ENCODE measurements around the gene PI4KB.
"Not testable (repeated sequence)": the region's sequence is repeated elsewhere in the genome, so short reads cannot be mapped to it uniquely, and the experiment has no call there.

The PI4KB gene

GRCh38 chr1:151277249-151277648, 50.0 kb downstream of the PI4KB start:
- no peaks in the 10 kb centered on the region for H3K9me3 ChIP-seq (ENCODE audit: control insufficient read depth, insufficient read depth, low read length)
- peak overlapping the region; percentile 67 for H3K4me2 ChIP-seq (ENCODE audit: low read length)
- no peak for TF ChIP-seq EZH2phosphoT487 (IDR thresholded peaks at IDR 0.05; ENCODE audit: borderline replicate concordance, low read length)
- TF ChIP-seq CTCF (IDR thresholded peaks at IDR 0.05; ENCODE audit: low read depth, low read length, poor library complexity, severe bottlenecking): no peak
- H3F3A ChIP-seq (ENCODE audit: control insufficient read depth, insufficient read depth): 0 out of 2 replicates have a peak, but pooled peaks cover 6% of the 10 kb centered on the region
- no peaks in the 10 kb centered on the region for H3K9me2 ChIP-seq (replicated peaks; ENCODE audit: control insufficient read depth, low read length)
- no peaks in the 10 kb centered on the region for H4K20me1 ChIP-seq (ENCODE audit: control insufficient read depth, insufficient read depth, low read depth, low read length)
- H3K36me3 ChIP-seq (ENCODE audit: control insufficient read depth, low read length): peaks cover 7% of the 10 kb centered on the region
- H3K4me3 ChIP-seq (ENCODE audit: low read length): peak overlapping the region; percentile 40
- peaks cover 22% of the 10 kb centered on the region for H3K4me1 ChIP-seq (ENCODE audit: control insufficient read depth, low read length)
- H3K27me3 ChIP-seq (ENCODE audit: control insufficient read depth, low read length): no peaks in the 10 kb centered on the region
- peaks cover 4% of the 10 kb centered on the region for H3K79me2 ChIP-seq (ENCODE audit: control insufficient read depth, low read length)
- H3K27ac ChIP-seq (ENCODE audit: low read depth, low read length): peak overlapping the region; percentile 22; the same call in 1 of the 2 replicates

- H3K9me2 ChIP-seq (replicated peaks; ENCODE audit: control insufficient read depth, low read length); H3K79me2 ChIP-seq (ENCODE audit: control insufficient read depth, low read length); H4K20me1 ChIP-seq (ENCODE audit: control insufficient read depth, insufficient read depth, low read depth, low read length); H3K9me3 ChIP-seq (ENCODE audit: control insufficient read depth, insufficient read depth, low read length); H3K36me3 ChIP-seq (ENCODE audit: control insufficient read depth, low read length); H3K27me3 ChIP-seq (ENCODE audit: control insufficient read depth, low read length); H3K27ac ChIP-seq (ENCODE audit: low read depth, low read length); H3K4me3 ChIP-seq (ENCODE audit: low read length); H3F3A ChIP-seq (ENCODE audit: control insufficient read depth, insufficient read depth); H3K4me2 ChIP-seq (ENCODE audit: low read length): not testable (repeated sequence)
- H3K4me1 ChIP-seq (ENCODE audit: control insufficient read depth, low read length): peaks cover 18% of the 10 kb centered on the region
These were observed 51.9 kb downstream of the PI4KB start for GRCh38 chr1:151275341-151275740.

GRCh38 chr1:151273924-151274466, 53.2 kb downstream of the PI4KB start:
- peaks cover 8% of the 10 kb centered on the region; the same call in 1 of the 2 replicates for H3K36me3 ChIP-seq (ENCODE audit: control insufficient read depth, low read length)
- 0 out of 2 replicates have a peak, but pooled peaks cover 3% of the 10 kb centered on the region for H3F3A ChIP-seq (ENCODE audit: control insufficient read depth, insufficient read depth)
- no peaks in the 10 kb centered on the region for H3K27me3 ChIP-seq (ENCODE audit: control insufficient read depth, low read length)
- no peak overlapping the region for H3K4me2 ChIP-seq (ENCODE audit: low read length)
- no peaks in the 10 kb centered on the region for H3K9me3 ChIP-seq (ENCODE audit: control insufficient read depth, insufficient read depth, low read length)
- H3K27ac ChIP-seq (ENCODE audit: low read depth, low read length): no peak overlapping the region
- no peaks in the 10 kb centered on the region for H3K9me2 ChIP-seq (replicated peaks; ENCODE audit: control insufficient read depth, low read length)
- H3K4me1 ChIP-seq (ENCODE audit: control insufficient read depth, low read length): peaks cover 18% of the 10 kb centered on the region
- no peak overlapping the region for H3K4me3 ChIP-seq (ENCODE audit: low read length)
- no peaks in the 10 kb centered on the region for H4K20me1 ChIP-seq (ENCODE audit: control insufficient read depth, insufficient read depth, low read depth, low read length)
- no peaks in the 10 kb centered on the region for H3K79me2 ChIP-seq (ENCODE audit: control insufficient read depth, low read length)
- TF ChIP-seq CTCF (IDR thresholded peaks at IDR 0.05; ENCODE audit: low read depth, low read length, poor library complexity, severe bottlenecking): no peak
- no peak for TF ChIP-seq EZH2phosphoT487 (IDR thresholded peaks at IDR 0.05; ENCODE audit: borderline replicate concordance, low read length)

- Histone ChIP-seq H3K9me2 (replicated peaks; ENCODE audit: control insufficient read depth, low read length) (no peaks in the 10 kb centered on the region), H3K4me2 (ENCODE audit: low read length) (no peak overlapping the region), H3K4me1 (ENCODE audit: control insufficient read depth, low read length) (no peaks in the 10 kb centered on the region), H3K27ac (ENCODE audit: low read depth, low read length) (no peak overlapping the region), H3K4me3 (ENCODE audit: low read length) (no peak overlapping the region), H3K79me2 (ENCODE audit: control insufficient read depth, low read length) (no peaks in the 10 kb centered on the region), H3K36me3 (ENCODE audit: control insufficient read depth, low read length) (peaks cover 49% of the 10 kb centered on the region), H3F3A (ENCODE audit: control insufficient read depth, insufficient read depth) (no peaks in the 10 kb centered on the region), H3K9me3 (ENCODE audit: control insufficient read depth, insufficient read depth, low read length) (no peaks in the 10 kb centered on the region), H4K20me1 (ENCODE audit: control insufficient read depth, insufficient read depth, low read depth, low read length) (no peaks in the 10 kb centered on the region), H3K27me3 (ENCODE audit: control insufficient read depth, low read length) (no peaks in the 10 kb centered on the region)
- TF ChIP-seq CTCF (IDR thresholded peaks at IDR 0.05; ENCODE audit: low read depth, low read length, poor library complexity, severe bottlenecking) (no peak), EZH2phosphoT487 (IDR thresholded peaks at IDR 0.05; ENCODE audit: borderline replicate concordance, low read length) (no peak)
These were observed 59.5 kb downstream of the PI4KB start for GRCh38 chr1:151267760-151268159.
